Embryonic facial prominence (tissue), 1 donor: ENCODE measurements around the gene TRAFD1.
"Not testable (repeated sequence)": the region's sequence is repeated elsewhere in the genome, so short reads cannot be mapped to it uniquely, and the experiment has no call there.

Source experiments
- DNase-seq: peaks from one replicate; pipeline ENCODE4 v3.0.0-alpha.2; 2016; ENCODE audit errors: extremely low spot score

TRAFD1 gene, protein sequence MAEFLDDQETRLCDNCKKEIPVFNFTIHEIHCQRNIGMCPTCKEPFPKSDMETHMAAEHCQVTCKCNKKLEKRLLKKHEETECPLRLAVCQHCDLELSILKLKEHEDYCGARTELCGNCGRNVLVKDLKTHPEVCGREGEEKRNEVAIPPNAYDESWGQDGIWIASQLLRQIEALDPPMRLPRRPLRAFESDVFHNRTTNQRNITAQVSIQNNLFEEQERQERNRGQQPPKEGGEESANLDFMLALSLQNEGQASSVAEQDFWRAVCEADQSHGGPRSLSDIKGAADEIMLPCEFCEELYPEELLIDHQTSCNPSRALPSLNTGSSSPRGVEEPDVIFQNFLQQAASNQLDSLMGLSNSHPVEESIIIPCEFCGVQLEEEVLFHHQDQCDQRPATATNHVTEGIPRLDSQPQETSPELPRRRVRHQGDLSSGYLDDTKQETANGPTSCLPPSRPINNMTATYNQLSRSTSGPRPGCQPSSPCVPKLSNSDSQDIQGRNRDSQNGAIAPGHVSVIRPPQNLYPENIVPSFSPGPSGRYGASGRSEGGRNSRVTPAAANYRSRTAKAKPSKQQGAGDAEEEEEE

DNA sequence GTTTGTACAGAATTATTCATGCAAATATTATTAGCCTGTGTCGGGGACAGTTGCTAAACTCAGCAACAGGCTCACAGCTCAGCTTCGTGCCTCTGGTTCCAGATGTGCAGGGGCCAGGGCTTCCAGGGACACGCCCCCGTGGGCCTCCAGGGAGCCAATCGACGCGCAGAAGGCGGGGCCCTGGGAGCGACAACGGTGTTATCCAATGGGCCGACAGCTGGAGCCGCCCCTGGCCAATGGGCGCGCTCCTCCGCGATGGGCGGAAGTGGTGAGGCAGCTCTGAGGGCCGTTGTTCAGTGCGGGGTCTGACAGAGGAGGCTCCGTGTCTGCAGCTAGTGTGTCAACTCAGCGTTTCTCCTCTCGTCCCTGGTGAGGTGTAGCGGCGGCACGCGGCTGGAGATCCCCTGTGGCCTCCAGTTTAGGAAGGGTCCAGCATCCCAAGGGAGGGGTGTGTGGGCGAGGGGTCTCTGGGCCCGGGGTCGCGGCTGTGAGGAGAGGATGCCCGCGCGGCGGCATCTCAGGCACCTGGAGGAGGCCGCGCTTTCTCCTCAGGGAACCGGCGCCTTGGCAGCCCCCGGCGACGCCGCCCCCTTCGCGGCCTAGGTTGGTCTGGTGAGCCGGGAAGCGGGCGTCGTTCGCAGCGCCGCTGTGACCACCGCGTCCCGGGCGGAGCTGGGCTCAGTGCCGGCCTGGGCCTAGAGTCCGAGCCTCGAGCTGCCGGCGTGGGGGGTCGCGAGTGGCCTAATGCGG lies at the start of gene TRAFD1:
TSS of gene TRAFD1 (plus strand) at position 311 of the 750 bp plus-strand sequence. CDS start 4,963 bp downstream, outside the sequence.
- DNase-seq, result peak; percentile 94

DNA sequence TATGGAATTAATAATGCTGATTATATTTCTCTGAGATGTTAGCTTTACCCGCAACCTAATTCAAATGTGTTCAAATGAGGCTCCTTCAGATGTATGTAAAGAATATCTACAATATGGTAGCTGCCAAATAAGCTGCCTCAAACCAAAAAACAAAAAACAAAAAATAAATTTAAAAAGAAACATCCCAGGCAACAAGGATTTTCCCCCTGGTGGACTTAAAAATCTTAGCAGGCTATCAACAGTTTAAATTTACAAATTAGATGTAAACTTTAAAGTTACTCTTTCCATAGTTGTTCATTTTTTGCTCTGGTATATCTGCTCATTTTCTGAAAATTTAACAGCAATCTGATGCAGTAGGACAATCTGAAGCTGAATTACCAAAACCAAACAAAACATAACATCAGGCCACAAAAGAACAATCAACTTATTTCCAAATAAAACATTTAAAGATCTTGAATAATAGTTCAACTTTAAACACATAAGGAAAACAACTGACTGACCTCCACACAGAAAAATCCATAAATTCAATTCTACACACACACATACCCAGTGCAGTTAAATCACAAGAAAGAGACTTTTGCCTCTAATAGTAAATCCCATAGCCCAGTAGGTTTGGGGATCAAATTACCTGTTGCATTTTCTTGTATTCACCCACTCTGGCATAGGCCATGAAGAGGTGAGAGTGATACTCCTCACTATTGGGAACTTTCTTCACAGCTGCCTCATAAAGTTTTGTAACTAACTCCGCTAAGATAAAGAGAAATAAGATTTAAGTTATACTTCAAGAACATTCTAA lies 38.1 kb upstream of the TRAFD1 start:
- DNase-seq, result no peak

DNA sequence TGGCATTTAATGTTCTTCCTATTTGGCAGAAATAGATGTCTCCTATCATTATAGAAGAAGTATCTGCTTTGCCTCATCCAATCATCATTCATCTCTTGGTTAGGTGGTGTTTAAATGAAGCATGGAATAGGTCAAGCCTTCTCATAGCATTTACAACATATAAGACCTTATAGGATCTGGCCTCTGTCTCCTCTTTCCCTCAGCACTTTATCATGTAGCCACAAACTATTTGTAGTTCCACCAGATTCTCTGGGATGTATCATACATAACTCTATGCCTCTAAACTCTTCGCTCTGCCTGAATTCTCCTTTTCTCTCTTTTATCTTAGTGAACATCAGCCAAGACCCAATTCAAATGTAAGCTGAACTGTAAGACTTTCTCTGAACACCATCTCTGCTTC lies 37.5 kb upstream of the TRAFD1 start:
- no peak for DNase-seq

DNA sequence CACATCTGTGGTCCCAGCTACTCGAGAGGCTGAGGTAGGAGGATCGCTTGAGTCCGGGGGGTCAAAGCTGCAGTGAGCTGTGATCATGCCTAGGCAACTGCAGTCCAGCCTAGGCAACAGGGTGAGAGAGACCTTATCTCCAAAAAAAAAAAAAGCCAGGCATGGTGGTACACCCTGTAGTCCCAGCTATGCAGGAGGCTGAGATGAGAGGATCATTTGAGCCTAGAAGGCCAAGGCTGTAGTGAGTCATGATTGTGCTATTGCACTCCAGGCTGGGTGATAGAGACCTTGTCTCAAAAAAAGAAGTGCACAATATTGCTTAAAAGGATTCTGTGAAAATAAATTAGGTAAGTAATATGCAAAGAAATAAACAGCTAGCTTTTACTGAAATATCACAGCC lies 33.8 kb upstream of the TRAFD1 start:
- no peak for DNase-seq

DNA sequence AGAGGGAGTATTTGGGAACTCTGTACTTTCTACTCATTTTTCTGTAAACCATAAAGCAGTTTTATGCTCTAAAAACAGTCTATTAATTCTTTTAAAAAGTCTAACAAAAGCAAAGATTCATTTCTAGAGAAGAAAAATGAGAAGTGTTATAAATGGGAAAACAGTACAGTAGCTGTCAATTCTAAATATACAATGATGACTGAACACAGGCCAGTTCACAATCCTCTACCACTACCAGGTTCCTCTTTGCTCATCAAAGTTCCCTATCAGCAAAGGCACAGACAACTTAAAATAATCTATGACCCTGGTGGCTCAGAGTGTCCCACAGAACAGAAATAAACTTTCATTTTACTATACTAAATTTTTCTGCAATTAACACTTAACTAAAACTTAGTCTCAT lies 29.3 kb upstream of the TRAFD1 start:
- DNase-seq, result no peak

DNA sequence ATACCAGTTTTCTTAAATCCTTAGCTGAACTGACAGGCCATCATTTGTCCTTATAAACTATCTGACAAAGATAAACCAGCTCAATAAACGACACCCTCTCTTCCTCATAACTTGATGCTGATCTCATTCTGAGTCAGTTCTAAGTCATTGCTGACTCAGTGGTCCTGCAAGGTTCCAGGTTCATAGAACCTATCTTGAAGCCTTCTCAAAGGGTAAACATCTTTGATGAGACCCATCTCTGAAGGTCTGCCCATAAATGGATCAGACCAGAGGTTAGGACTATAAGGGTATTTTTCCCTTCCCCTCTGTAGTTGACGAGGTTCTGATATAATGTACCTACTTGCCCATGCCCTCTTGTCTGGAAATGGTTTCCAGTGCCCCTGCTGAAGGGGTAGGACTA lies 28.7 kb upstream of the TRAFD1 start:
- DNase-seq, result no peak

DNA sequence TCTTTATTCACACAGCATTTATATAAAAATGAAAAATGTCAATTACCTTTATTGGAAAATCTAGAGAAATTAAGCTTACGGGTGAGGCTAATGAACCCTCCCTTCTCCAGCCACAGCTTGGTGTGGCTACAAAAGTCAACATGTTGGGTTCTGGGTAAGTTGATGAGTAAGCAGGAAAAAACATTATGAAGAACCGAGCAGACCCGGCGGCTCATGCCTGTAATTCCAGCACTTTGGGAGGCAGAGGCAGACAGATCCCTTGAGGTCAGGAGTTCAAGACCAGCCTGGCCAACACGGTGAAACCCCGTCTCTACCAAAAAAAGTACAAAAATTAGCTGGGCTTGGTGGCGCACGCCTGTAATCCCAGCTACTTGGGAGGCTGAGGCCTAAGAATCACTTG lies 27.7 kb upstream of the TRAFD1 start:
- no peak for DNase-seq

DNA sequence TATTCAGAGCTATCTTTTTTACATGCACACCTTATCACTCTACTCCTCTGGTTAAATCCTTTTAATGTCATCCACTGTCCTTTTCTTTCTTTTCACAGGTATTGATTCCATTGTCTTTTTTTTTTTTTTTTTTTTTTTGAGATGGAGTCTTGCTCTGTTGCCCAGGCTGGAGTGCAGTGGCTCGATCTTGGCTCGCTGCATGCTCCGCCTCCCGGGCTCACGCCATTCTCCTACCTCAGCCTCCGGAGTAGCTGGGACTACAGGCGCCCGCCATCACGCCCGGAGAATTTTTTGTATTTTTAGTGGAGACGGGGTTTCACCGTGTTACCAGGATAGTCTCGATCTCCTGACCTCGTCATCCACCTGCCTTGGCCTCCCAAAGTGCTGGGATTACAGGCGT lies 24.9 kb upstream of the TRAFD1 start:
- DNase-seq, result not testable (repeated sequence)

DNA sequence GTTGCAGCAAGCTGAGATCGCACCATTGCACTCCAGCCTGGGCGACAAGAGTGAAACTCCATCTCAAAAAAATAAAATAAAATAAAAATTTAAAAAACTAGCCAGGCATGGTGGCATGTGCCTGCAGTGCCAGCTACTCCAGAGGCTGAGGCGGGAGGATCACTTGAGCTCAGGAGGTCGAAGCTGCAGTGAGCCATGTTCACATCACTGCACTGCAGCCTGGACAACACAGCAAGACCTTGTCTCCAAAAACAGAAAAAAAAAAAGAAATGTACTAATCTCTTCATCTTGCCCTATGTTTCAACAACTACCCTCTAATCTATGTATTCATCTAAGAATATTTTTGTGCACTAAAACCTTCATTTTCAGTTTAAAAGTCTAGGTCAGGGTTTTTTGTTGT lies 23.2 kb upstream of the TRAFD1 start:
- DNase-seq, result no peak

DNA sequence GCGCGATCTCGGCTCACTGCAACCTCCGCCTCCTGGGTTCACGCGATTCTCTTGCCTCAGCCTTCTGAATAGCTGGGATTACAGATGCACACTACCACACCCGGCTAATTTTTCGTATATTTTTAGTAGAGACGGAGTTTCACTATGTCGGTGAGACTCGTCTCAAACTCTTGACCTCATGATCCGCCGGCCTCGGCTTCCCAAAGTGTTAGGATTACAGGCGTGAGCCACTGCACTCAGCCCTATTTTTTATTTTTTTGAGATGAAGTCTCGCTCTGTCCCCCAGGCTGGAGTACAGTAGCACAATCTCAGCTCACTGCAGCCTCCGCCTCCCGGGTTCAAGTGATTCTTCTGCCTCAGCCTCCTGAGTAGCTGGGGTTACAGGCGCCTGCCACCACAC lies 22.6 kb upstream of the TRAFD1 start:
- not testable (repeated sequence) for DNase-seq

DNA sequence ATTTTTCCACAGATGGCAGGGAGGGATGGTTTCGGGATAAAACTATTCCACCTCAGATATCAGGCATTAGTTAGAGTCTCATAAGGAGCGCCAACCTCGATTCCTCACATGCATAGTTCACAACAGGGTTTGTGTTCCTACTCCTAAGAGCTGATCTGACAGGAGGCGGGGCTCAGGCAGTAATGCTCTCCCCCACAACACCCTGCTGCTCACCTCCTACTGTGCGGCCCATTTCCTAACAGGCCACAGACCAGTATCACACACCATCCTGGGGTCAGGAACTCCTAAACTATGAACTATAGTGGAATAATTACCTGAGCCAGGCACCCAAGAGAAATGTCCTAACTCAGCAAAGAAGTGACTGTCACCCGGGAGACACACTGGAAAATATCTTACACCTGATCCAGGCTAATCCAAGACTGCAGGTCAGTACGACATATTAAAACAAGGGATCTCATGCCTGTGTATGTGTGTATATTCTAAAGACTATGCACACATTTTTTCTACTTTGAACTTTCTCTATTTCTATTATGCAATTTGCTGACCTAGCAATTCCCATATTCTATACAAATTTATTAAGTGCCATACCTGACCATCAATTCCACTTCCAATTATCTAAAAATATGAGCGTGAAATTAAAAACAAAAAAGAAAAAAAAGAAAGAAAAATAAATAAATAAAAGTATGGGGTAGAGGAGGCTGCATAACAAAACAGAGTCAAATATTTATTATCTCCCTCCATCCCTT lies 21.4 kb upstream of the TRAFD1 start:
- no peak for DNase-seq

DNA sequence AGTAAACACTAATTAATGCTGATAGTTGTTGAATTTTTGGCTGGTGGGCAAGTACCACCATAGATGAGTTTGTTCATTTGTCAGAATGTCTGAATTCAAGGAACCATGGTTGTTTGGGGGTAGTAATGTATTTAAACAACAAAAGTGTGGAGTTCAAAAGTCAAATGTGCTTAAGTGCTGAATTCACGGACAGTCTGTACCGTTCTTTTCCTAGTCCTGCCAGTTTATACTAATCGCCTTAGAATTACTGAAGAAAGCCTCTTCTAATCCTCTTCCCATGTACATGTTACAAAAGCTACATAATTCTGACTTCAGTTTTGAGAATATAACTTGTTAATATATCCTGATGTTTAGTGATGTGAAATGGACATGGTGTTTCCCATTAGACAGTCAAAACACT lies 19.5 kb upstream of the TRAFD1 start:
- no peak for DNase-seq

DNA sequence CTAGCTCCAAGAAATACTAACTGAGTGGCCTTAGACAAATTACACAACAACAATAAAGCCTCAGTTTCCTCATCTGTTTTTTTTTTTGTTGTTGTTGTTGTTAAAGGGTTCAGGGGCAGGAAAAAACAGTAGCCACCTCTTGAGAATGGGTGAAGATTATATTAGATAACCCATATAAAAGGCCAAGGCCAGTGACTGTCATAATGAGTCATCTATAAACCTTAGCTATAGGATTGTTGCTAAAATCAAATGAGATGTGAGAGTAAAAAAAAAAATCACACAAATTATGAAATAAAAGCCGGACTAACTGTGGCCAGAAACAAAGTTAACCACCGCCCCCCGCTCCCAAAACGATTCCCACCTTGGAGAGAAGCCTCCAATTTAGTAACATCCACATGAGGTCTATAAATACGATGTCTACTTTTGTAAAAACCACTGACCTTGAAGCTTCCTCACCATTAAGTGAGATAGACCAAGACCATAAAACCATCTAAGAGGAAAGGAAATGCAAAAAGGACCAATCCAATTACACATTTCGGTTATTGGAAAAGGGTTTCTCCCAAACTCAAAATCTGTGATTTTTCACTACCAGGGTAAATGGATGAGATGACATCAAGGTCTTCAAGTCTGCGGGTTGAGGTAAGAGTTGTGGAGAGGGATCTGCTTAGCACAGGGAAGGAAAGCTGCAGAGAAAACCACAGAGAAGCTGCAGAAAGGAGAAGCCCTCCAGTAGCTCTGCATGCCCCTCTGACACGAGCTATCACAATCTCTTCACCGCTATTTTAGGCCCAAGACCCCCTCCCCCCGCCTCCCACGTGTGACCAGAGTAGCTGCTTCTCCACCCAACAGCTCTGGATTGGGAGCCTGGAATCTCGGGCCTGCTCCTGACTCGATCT lies 17.8 kb upstream of the TRAFD1 start:
- DNase-seq, result no peak

DNA sequence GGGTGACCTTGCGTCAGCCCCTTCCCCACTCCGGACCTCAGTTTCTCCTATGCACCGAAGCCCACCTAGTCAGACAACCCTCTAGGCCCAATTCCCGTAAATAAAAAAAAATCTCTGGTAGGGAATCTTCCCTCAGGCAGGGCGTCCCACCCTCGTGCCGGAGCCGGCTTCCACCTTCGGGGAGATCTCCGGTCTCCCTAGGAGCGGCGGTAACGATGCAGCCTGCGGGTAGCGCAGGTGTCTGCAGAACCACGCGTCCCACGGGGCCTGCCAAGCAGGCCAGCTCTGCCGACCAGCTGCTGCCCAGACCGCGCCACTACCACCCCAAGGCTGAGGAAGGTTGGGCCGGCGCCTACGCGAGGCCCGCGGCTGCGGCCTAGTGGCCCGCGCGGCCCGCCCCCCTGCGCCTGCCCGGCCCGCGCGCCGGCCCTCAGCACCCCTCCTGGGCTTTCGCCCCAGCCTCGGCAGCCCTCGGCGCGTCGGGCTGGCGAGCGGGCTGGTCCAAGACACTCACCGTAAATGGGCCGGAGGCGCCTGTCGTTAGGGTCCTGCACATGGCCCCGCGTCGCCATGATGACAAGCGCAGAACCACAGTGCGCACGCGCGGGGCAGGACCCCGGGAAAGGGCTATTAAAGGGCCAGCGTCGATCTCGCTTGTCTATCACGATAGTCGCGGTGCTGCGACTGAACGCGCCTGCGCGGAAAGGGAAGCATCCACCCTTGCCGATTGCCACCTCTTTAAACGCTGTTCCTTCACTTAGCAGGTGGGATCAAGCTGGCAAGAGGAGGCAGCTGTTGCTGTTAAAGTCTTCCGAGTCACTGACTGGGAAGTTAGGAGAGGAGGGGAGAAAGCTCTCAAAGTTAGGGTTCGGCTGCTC lies 16.9 kb upstream of the TRAFD1 start, which contains the start of gene NAA25:
TSS of gene NAA25 (minus strand) at position 582 of the 878 bp plus-strand sequence. CDS start at position 572, 10 bp downstream.
- peak; percentile 67 for DNase-seq

DNA sequence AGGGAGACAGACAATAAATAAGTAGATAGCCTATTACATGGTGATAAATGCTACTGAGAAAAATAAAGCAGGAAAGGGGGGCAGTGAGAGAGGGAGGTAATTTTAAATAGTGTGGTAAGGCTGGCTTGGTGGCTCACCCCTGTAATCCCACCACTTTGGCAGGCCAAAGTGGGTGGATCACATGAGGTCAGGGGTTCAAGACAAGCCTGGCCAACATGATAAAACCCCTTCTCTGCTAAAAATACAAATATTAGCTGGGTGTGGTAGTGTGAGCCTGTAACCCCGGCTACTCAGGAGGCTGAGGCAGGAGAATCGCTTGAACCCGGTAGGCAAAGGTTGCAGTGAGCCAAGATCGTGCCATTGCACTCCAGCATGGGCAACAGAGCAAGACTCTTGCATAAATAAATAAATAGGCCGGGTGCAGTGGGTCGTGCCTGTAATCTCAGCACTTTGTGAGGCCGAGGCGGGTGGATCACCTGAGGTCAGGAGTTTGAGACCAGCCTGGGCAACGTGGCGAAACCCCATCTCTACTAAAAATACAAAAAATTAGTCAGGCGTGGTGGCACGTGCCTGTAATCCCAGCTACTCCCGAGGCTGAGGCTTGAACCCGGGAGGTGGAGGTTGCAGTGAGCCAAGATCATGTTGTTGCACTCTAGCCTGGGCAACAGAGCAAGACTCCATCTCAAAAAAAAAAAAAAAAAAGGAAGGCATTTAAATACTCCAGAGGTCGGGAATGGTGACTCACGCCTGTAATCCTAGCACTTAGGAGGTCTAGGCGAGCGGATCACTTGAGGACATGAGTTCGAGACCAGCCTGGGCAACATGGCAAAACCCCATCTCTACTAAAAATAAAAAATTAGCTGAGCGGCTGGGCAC lies 14.3 kb upstream of the TRAFD1 start:
- DNase-seq, result not testable (repeated sequence)

DNA sequence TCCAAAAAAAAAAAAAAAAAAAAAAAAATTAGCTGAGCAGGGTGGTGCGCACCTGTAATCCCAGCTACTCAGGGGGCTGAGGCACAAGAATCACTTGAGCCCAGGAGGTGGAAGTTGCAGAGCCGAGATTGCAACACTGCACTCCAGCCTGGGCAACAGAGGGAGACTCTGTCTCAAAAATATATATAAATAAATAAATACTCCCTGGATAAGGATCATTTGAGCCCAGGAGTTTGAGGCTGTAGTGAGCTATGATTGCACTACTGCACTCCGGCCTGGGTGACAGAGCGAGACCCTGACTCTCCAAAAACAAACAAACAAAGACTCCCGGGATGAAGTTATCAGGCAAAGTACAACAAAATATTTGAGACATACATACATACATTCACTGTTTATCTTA lies 13.4 kb upstream of the TRAFD1 start:
- no peak for DNase-seq

DNA sequence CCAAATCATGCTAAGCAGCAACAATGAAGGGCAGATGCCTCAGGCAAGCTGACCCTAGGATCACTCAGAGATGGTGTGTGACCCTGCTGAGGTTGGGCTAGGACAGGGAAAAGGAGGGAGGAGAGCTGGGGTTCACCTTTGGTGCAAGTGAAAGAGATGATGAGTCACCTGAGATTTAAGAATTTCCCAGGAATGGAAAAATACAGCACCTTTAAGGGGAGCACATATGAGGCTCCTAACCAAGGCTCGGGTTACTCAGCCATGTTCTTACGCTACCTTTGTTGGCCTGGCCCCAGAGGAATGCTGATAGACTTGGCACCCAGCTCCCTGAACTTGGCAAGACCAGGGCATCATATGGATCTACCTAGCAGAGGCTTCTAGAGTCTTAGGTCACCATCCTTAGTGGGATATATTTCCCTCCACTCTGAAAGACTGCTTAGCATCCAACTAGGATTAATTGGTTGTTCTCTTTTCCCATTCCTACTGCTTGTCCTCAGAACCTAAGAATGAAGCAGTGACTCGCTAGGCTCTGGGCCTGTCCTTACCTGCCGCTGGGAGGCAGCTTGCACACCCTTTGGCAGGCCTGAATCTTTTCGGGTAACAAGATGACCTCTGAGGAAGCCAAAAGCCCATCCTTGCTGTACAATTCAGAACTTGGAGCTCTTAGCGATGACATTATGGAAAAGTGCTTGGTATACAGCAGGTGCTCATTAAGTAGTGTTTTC lies 12.8 kb upstream of the TRAFD1 start:
- no peak for DNase-seq
